Mucosa of gallbladder (tissue), 1 donor: ENCODE data around the gene FHOD3. TPM values are rescaled to one million over a fixed set of nuclear protein-coding genes. Genes with fewer than 3 reads are reported as not detected.

ENCODE experiments used
- DNase-seq: peaks from one replicate; pipeline ENCODE4 v3.0.0-alpha.2; 2020; ENCODE audit warnings: low spot score
- total RNA-seq: library from RNA; stranded (reverse); gene quantifications from one replicate; pipeline ENCODE4 v1.2.1, GENCODE V29; 2021
- donor health status: DM: no; HTN: no; CAD: no.

FHOD3 gene
- total RNA-seq, 1 donor from 2014 or later = 24.9 TPM

DNA sequence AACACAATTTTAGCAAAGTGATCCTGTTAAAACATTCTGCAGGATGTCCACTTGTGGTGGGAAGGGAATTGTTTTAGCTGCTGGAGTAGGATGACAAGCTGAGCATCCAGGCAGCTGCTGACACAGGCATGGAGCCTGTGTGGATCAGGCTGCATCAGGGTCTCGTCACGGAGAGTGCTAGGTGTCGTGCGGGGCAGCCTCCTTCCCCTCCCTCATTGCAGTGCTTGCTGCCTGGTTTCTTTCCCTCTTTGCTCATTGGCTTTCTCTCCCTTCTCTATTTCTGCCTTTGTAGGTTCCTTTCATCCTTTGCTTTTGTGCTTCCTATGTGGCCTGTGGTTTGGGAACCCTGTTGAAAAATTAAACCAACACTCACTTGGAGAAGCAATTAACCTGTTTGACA, 358.4 kb downstream of the FHOD3 start:
- DNase-seq = no peak

DNA sequence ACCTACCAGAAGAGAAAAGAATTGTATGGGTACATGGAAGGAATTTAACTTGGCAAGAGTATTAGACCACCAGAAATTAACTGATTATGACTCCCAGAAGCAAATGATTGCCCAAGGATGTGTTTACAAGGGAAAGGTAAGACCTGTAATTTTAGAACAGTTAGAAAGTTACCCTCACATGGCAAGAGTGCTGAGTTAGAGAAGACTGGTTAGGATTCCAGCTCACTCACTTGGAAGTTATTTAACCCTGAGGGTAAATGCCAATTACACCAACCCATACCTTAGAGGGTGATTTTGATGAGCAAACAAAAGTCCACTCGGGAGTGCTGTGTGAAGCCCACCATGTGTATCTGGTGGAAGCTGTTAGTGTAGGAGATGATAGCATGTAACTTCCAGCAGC, 361.1 kb downstream of the FHOD3 start:
- DNase-seq = no peak

DNA sequence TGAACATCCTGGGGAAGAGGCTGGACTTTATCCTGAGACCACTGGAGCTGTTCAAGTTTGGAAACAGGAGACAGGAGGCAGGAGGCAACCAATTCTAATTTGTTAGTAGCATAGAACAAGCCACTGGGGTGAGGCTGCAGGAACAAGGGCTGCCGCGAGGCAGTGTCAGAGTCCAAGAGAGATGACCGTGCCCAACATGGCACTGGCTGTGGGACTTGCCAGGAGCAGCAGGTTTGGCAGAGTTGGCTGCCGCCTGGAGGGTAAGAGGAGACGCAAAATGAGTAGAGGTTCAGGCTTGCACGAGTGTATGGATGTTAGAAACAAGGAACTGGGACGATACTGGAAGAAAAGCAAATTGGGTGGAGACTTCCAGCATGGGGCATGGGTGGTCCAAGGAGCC, 362.8 kb downstream of the FHOD3 start:
- DNase-seq = no peak

DNA sequence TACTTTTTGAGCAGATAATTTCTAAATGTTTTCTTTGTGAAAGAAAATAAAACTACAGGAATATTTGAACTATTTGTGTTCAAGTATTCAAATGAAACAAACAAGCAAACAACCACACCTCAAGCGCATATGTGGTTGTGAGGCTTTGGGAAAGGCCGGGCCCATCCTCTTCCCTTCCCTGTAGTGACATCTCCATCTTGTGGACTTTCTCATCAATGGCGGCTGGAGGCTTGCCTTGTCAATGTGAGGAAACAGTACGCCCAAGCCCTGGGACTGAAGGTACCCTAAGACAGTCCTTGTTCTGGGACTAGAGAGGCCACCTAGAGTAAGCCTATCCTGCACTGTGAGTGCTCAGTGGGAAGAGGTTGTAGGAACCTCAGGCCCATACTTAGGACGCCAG, 364.5 kb downstream of the FHOD3 start:
- no peak for DNase-seq

DNA sequence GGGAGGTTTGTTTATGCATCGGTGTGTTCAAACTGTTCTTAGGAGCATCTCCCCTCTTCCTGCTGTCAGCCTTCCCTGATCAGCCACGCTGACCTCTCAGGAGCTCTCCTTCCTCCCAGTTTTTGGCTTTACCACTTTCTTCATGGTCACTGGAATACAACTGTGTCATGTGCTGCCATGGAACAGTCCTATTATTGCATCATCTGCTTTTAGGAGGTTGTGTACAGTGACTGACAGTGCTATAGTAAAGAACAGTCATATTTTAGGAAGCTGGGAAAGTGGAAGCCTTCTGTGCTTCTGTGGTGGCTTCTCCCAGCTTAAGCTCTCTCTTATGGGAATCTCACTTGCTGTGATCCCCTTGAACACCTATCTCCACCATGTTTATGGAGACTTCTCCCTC, 365.8 kb downstream of the FHOD3 start:
- no peak for DNase-seq

DNA sequence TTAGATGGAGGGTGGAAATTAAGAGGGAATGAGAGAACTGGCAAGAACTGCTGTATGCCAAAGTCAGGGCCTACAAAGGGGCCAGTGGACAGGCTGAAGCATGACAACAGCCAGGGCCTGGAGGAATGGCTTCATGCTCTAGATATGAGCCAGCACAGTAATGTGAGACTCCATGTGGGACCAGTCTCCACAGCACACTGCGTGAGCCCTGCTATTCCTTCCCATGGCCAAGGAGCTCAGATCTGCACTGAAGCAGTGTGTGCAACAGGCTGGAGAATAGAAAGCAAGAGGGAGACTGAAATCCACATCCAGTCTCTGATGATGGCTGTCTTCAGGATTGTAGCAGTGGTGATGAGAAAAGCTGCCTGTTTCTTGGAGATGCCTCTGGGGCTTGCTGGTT, 368.4 kb downstream of the FHOD3 start:
- DNase-seq = no peak

DNA sequence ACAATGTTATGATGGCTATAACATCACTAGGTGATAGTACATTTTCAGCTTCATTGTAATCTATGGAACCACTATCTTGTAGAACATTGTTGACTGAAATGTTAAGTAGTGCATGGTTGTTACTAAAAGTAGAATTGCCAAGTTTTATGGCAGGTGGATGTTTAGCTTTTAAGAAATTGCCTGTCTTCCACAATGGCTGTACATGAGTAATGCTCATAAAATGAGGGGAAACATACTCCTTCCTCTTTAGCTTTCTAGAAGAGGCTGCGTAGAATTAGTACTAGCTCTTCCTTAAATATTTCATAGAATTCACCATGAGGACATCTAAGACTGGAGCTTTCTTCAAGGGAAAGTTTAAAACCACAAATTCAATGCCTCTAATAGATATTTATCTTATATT, 370.3 kb downstream of the FHOD3 start:
- DNase-seq = no peak

DNA sequence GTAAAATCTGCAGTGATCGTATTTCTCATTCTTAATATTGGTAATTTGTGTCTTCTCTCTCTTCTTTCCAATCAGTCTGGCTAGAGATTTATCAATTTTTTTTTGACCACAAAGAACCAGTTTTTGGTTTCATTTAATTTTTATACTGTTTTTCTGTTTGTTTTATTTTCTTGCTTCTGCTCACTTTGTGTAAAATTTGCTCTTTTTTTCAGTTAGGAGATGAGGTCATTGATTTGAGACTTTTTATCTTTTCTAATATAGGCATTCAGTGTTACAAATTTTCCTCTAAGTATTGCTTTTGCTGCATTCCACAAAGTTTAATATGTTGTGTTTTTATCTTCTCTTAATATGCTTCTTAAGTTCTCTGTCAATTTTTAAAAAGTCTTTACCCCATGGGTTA, 370.8 kb downstream of the FHOD3 start:
- no peak for DNase-seq

DNA sequence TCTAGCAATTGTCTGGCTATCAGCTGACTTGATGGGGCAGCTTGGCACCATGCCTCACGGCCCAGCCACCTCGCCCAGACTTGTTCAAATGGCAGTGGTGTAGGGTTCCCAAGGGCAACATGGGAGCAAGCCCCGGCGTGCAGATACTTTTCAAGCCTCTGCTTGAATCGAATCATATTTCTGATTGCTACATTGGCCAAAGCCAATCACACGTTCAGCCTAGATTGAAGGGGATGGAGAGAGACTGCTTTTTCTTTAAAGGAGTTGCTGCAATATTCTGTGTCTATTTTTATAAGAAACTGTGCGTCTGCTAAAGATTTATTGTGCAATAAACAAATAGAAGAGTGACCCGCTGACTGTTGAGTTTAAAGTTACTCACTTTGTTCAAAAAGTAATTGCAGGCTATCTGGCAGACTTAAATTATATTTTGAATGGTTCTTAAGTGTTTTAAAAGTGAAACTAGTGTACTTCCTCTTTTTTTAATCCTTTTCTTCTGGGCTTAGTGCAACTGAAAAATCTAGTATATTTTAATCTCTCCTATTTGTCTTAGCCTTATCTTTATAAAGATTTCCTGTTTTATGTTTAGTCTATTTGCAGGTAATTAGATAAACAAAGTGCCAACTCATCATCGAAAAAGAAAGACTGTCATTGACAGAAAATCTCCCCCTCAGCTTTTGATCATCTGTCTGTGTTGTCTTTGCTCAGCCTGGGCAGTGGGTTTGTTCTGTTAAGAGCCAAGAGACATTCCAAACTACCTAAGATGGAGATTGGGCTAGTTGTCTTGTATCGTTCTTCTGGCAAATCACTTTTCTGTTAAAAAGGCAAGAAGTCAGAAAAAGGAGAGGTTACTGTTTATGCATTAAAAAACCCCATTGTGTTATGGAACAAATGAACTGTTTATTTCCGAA, 375.2 kb downstream of the FHOD3 start:
- DNase-seq = peak; percentile 36

DNA sequence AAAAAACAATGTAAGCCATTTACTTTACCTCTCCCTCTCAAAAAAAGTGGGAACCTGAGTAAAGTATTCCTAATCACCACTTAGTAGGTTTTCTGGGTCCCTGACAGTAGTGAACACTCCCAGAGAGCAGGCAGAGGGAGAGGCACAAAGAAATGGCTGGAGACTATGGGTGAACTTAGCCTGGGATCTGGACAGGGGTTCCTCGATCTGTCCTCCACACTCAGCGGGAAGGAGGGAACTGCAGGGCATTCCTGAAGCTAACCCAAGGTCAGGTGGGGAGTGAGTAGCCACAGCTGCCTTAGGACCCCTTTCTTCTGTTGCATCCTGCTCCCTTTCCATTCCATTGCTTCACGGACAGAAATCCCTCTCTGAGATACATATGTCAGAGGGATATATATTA, 375.9 kb downstream of the FHOD3 start:
- no peak for DNase-seq

DNA sequence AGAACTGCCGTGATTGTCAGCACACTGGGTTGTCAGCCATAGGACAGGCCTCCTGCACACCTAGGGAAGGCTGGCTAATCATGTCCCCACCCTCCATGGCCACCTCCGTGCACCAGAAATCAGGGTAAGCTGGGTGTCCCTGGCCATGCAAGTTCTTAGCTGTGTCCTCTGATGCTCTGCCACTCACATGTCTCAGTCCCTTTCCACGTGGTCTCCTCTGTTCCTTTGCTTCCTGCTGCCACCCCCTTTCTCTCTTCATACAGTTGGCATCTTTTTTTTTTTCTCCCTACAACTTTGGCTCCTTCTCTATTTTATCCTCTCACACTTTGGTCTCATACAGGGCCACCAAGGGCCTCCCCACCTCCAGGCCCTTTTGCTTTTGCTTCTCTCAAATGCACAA, 377.6 kb downstream of the FHOD3 start:
- DNase-seq = no peak

DNA sequence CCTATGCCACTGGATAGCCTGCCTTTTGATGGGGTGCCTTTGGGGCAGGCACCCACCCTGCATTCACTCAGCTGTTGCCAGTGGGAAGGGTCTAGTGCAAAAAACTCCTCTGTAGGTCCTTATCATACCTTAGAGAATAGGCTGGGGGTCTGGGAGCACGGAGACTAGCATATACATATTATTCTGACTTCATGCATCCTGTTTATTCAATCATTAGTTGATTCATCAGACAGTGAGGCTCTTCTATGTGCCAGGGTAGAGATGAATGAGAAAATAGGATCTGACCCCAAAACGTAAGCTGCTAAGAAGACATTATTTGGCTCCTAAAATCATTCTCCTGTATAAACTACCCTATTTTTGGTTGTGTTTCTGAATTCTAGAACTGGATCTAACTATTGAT, 378.0 kb downstream of the FHOD3 start:
- no peak for DNase-seq

DNA sequence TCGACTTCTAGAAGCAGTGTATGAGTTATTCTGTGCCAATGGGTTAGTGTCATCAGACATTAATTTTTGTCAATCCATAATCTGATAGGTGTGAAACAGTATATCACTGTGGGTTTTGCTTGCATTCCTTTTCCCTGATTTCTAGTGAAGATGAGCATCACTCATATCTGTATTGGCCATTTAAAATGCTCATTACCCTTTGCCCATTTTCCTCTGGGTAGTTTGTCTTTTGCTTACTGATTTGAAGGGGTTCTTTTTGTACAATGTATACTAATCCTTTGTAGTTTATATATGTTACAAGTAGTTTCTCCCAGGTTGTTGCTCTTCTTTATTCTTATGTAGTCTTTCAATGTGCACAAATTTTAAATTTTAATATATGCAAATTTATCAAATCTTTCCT, 379.1 kb downstream of the FHOD3 start:
- DNase-seq = no peak

DNA sequence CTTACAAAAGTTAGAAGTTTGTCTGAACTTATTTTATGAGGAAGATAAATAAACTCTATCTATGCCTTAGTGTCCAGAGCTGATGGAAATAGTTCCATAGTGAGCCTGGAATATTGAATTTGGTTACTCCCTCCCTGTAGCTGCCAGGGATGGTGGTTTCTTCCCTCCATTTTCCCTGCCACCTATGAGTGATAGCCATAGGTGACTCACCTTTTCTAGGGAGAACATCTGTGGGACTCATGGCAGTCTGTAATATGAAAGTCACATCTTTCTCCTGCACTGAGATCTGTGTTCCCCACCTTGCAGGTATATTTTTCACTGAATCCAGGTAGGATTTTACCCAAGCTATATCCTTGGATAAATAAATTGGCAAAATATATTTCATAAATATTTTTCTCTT, 382.5 kb downstream of the FHOD3 start:
- DNase-seq = no peak

DNA sequence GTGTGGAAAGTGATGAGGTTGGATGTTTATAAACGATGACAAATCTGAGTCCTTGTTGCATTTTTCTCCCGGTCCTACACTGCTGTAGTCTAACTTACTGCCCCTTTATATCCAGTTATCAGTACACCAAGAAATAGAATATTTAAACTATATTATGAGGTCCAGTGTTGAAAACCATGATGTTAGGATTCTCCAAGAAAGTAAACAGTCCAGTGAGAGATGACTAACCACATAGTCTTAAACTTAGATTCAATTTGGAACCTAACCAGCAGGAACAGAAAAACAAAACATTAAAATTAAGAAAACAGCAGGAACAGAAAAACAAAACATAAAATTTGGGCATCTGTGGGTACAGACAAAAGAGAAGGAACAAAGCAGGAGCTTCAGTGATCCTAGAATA, 388.1 kb downstream of the FHOD3 start:
- DNase-seq = no peak

DNA sequence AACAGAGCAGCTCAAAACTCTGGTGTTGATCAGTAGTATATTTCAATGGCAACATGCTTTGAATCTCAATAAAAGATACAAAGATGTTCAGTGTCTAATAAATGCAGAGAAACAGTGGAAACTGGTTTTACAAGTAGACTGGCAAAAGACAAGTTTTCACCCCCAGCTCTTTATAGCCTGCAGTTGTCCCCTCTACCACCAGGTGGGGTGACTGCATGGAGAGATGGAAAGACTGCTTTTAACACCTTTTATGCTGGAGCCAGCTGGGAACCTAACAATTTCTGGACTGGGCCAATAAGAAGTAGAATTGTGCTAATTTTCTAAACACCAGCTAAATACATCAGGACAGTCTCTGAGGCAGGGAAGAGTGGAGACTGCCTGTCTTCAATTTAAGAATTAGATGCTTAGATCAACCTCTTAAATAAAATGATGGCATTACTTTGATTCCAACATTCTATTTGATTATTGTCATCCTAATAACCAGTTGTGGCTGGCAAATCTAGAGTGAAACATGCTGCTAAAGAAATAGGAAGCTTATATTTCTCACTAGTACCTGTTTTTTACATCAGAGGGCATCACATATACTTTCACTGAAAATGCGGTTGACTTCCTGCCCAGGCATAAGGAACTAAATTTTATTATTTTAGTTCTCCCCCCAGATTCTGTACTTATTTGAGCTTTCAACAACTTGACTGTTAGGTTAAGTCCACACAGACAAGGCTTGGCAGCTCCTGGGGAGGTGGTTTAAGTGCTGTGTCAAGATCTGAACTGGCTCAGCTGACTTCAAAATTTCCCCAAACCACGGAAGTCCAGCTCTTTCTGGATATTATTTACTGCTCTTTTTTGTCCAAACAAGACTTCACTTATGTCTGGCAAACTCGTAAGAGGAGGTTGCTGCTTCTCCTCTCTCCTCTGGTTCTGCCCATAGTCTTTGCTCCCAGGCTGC, 390.8 kb downstream of the FHOD3 start:
- peak; percentile 69 for DNase-seq

DNA sequence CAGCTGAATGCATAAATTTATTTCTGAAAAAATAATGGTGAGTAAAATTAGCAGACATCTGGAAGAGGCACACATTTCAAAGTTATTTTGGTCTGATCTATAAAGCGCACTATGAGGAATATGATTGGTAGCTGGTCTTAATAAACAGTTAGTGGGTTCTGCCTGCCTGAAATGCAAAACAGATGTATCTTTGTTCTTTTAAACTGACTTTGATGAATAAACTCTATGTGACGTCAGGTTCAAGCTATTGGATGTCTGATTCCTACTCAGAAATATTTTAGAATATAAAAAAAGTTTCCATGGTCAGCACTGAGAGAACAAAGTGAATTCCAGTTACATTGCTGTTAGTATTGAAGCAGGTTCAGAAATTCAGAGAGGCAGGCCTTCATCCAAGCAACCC, 394.9 kb downstream of the FHOD3 start:
- no peak for DNase-seq

DNA sequence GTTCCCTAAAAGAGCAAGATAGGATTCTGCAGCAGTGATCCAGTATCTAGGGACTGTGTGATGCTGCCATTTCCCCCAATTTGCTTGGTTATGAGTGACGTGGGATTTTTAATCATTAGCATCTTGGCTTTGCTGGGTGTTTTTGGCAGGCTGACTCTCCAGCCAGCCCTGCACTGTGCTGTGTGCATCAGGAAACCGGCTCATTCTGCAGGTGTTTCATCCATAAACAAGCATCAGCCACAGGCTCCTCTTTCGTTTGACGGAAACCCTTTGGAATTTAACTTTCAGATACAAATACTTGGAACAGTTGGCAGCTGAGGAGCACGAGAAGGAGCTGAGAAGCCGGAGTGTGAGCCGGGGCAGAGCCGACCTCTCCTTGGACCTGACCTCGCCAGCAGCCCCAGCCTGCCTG, 395.4 kb downstream of the FHOD3 start:
- no peak for DNase-seq

DNA sequence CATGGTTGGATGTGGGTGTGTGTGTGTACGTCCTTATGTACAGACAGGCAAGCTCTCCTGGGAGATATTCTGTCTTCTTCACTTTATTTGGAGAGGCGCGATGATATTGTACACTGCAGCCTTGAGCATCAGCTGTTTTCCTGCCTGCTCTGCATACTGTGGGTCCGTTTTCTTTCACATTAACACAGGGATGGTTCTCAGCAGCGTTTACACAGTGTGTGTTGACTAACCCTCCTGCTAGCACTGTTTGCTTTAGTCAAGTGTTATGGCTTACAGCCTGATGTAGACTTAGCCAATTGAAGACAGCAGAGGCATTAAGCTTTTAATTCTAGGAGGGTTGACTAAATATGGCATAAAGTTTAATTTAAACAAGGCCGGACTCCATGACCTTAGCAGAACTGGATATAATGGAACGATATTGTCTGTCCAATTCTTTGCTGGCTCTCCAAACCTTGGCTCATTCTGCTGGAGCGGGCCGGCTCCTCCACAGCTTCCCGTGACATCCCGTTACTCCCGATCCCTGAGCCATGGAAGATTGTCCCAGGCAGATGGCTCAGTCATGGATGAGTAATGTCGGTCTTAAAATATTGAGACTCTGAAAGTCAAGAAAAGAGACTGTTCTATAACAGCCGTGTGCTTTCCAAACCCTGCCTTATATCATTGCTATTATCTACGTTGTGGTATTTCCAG, 396.6 kb downstream of the FHOD3 start:
- no peak for DNase-seq

DNA sequence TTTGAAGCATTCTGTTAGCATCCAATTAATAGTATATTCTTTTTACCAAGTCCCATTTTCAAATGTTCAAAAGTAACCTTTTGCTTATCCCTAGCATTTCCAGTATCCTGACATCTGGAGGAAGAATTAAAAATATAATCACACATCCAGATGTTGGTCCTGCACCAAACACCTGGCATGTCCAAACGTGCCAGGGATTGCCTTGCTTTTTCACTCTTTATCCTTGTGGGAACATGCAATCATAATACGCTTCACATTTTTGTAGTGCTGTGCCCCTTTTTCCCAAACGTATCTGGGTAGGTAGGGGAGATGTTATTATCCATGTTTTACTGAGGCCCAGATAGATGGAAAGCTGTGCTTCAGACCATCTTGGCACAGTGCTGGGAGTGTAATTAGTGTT, 398.3 kb downstream of the FHOD3 start:
- DNase-seq = no peak

DNA sequence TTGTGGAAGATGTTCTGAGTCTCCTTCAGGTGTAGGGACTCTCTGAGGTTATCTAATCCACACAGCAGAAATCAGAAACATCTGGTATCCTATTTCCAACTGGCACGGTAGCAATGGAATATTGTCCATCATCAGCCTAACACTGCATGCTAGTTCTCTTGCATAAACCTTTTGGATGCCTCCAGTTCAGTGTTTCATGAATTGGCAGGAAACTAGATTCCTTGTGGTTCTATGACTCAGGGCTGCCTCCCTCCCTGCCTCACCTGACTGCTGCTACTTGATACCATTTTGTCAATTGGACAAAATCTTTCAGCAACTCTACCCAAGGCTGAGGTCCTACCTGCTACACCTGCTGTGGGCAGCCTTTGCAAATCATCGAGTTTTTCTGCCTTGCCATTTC, 400.4 kb downstream of the FHOD3 start:
- no peak for DNase-seq

DNA sequence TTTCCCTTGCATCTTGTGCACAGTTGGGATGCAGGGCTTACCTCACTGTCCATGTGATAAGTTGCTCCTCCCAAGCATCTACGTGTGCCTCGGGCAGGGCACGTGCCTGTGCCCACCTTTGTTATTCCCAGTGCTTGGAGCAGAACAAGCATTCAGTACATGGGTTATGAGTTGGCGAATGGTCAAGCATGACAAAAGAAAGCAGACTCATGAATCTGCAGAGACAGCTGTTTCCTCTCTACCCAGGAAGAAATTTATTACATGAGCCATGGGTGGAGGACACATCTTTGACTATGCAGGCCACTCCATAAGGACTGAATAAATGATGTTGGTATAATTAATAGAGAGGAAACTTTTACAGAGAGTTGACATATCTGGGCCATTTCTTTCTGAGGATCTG, 403.4 kb downstream of the FHOD3 start:
- DNase-seq = no peak
